Measurements from ENCODE around the gene NAP1L2.
"Not testable (repeated sequence)": the region's sequence is repeated elsewhere in the genome, so short reads cannot be mapped to it uniquely, and the experiment has no call there.

NAP1L2 gene

GRCh38 chrX:73214426-73215094 is at the start of gene NAP1L2:
TSS of gene NAP1L2 (minus strand) at chrX:73214851. CDS start at chrX:73214492, 359 bp downstream.
- intact Hi-C loops (cut with DNase I) = no loop called here
- DNase-seq = peak; percentile 18 to 93 (median 52)

DNA sequence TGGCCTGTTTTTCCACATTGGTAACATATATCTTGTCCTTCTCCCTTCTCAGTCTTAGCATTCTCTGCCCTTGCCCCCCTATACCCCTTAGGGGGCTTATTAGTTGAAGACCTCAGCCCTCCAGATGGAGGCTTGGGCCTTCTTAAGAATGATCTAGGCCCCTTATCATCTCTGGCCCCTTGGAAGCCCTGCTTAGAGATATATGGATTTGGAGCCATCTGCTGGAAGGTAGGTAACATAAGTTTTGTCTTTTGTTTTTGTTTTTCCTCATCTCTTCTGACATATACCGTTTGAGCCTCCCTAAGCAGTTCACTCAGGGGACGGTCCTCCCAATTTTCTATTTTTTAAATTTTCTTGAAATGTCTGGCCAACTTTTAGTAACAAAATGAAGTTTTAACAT is 48.3 kb upstream of the NAP1L2 start:
- DNase-seq = no peak
- intact Hi-C loops (cut with DNase I) = no loop called here

DNA sequence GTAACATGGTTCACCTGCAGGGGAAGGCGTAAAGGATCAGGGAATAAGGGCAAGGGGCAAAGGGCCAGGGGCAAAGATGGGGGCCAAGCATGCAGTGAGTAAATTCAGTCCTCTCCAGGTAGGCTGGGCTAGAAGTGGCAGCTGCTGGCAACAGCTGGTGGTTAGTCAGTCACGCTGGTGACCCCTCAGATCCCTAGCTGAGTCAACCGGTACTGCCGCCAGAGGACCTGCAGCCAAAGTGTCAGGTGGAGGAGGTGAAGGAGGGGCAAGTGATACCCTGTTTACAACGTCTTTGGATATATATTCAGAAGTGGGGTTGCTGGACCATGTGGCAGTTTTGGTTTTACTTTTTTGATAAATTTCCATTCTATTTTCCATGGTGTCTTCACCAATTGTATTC is 24.6 kb upstream of the NAP1L2 start:
- intact Hi-C loops (cut with DNase I) = no loop called here
- peak in 1 of 10 donors; percentile 75 for DNase-seq

- intact Hi-C loops (cut with DNase I) = no loop called here
- DNase-seq = no peak
Measured at GRCh38 chrX:73217621-73218020, 3.0 kb upstream of the NAP1L2 start.

DNA sequence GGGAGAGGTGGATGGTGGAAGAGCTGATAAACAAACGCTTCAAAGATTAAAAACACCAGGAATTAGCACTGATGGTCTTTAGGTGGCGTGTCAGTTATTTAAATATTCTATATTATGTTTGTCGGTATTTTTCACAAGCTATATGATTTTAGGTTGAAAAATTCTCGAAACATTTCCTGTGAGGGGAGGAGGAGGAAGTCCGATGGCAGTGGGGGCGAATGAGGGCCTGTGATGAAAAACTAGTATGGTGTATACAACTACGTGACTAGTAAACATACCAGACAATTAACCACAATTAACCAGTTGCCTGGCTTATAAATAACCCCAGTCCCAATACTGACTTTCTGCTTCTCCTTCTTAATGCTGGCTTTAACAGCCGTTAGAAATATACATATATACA is 595 bp upstream of the NAP1L2 start:
- intact Hi-C loops (cut with DNase I) = no loop called here
- no peak for DNase-seq

- intact Hi-C loops (cut with DNase I) = no loop called here
- DNase-seq = peak in 1 of 10 donors; percentile 7
Measured at GRCh38 chrX:73213734-73214425, 771 bp downstream of the NAP1L2 start.

GRCh38 chrX:73206366-73206765 is 8.3 kb downstream of the NAP1L2 start:
- intact Hi-C loops (cut with DNase I) = no loop called here
- DNase-seq = no peak

DNA sequence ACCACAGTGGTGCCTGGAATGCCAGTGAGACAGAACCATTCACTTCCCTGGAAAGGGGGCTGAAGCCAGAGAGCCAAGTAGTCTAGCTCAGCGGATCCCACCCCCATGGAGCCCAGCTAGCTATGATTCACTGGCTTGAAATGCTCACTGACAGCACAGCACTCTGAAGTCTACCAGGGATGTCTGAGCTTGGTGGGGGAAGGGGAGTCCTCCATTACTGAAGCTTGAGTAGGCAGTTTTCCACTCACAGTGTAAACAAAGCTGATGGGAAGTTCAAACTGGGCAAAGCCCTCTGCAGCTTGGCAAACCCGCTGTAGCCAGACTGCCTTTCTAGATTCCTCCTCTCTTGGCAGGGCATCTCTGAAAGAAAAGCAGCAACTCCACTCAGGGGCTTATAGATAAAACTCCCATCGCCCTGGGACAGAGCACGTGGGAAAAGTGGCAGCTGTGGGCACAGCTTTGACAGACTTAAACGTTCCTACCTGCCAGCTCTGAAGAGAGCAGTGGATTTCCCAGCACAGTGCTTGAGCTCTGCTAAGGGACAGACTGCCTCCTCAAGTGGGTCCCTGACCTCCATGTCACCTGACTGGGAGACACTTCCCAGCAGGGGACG is 32.0 kb downstream of the NAP1L2 start:
- intact Hi-C loops (cut with DNase I) = no loop called here
- no peak for DNase-seq

DNA sequence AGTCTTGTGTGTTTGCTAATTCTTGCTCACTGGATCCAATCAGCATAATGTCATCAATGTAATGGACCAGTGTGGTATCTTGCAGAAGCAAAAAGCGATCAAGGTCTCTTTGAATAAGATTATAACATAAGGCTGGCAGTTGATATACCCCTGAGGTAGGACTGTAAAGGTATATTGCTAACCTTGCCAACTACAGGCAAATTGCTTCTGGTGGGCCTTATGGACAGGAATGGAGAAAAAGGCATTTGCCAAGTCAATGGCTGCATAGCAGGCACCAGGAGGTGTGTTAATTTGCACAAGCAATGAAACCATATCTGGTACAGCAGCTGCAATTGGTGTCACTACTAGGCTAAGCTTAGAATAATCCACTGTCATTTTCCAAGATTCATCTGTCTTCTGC is 45.7 kb downstream of the NAP1L2 start:
- DNase-seq; intact Hi-C loops (cut with DNase I): not testable (repeated sequence)

Measured in posterior cingulate gyrus (tissue), 11 donors.